GM12878 (cell line): ENCODE measurements around the gene MYO1D. TPM values are rescaled to one million over a fixed set of nuclear protein-coding genes. Genes with fewer than 3 reads are reported as not detected.
A peak's percentile ranks its signal among the peaks of the same experiment; 100 is the strongest.

Experiments
- ATAC-seq: fragments of 200-7000 bp; cut with Tn5 transposase; 3 replicates; pipeline ENCODE4 v1.9.1; 2020; ENCODE audit warnings: mild to moderate bottlenecking, moderate library complexity
- BruUV-seq: library from RNA; stranded (reverse); fragments of 400-500 nt; replicated peaks from 2 replicates; lab custom pipeline; 2021; lab: Mats Ljungman, UMichigan
- CTCF ChIA-PET: fragments of 300-600 bp; sonication (Branson Sonifier 250); formaldehyde crosslinking; extraction: SDS; loops from one replicate; lab custom pipeline; 2021; ENCODE audit warnings: inconsistent platforms; lab: Yijun Ruan, JAX
- POLR2A ChIA-PET: fragments of 350-600 bp; formaldehyde crosslinking; extraction: SDS; loops from one replicate; lab custom pipeline; 2021; ENCODE audit warnings: inconsistent platforms; lab: Charles Lee
- RAD21 ChIA-PET: fragments of 300-600 bp; sonication (Branson Sonifier 250); formaldehyde crosslinking; loops from one replicate; lab custom pipeline; 2023; ENCODE audit warnings: antibody characterized with exemption; ENCODE audit not compliant: unreplicated experiment; lab: Charles Lee
- SMC1A ChIA-PET: fragments of 300-600 bp; sonication (Branson Sonifier 250); formaldehyde crosslinking; loops from one replicate; lab custom pipeline; 2023; ENCODE audit not compliant: unreplicated experiment, uncharacterized antibody; lab: Charles Lee
- DNase-seq: peaks from one replicate; pipeline ENCODE4 v3.0.0-alpha.2; 2011; ENCODE audit warnings: low read depth, low spot score
- FAIRE-seq: peaks from 3 replicates; lab custom pipeline; 2011; peaks lifted over from hg19 to GRCh38; lab: Jason Lieb, UNC
- H2AFZ ChIP-seq: 2 replicates; pipeline ENCODE4 v1.6.0; 2011; ENCODE audit warnings: low read depth, low read length, control low read depth; ENCODE audit not compliant: control insufficient read depth
- H3K27ac ChIP-seq: 2 replicates; pipeline ENCODE4 v1.5.1; 2011; ENCODE audit warnings: control low read depth; ENCODE audit not compliant: control insufficient read depth, insufficient read depth
- H3K27me3 ChIP-seq, 2 experiments: replicated peaks in 1 of 2; 2 replicates each; pipeline versions ENCODE4 v1.6.0 to v1.6.1; 2011; ENCODE audit warnings: low read length in 1 of 2; ENCODE audit not compliant: control insufficient read depth in 2 of 2, insufficient read depth in 2 of 2
- H3K36me3 ChIP-seq, 2 experiments: 2 replicates each; pipeline ENCODE4 v1.5.1; 2011; ENCODE audit warnings: low read length in 1 of 2; ENCODE audit not compliant: control insufficient read depth in 2 of 2, insufficient read depth in 2 of 2
- H3K4me1 ChIP-seq: 2 replicates; pipeline ENCODE4 v1.6.1; 2011; ENCODE audit warnings: mild to moderate bottlenecking, low read length, moderate library complexity, mixed read lengths; ENCODE audit not compliant: control insufficient read depth, insufficient read depth
- H3K4me2 ChIP-seq: 2 replicates; pipeline ENCODE4 v1.6.0; 2011; ENCODE audit warnings: control low read depth; ENCODE audit not compliant: control insufficient read depth, insufficient read depth
- H3K4me3 ChIP-seq: fragments of 200-600 bp; sonication (generic); 2 replicates; pipeline ENCODE4 v1.5.1; 2016
- H3K79me2 ChIP-seq: 2 replicates; pipeline ENCODE4 v1.6.0; 2011; ENCODE audit warnings: low read length; ENCODE audit not compliant: control insufficient read depth, insufficient read depth
- H3K9ac ChIP-seq: 2 replicates; pipeline ENCODE4 v1.8.0; 2011; ENCODE audit warnings: low read length, control low read depth, mixed read lengths; ENCODE audit not compliant: control insufficient read depth, insufficient read depth
- H3K9me3 ChIP-seq: replicated peaks from 3 replicates; pipeline ENCODE4 v1.5.1; 2011; ENCODE audit warnings: mild to moderate bottlenecking, low read length; ENCODE audit not compliant: control insufficient read depth, insufficient read depth
- H4K20me1 ChIP-seq: 2 replicates; pipeline ENCODE4 v1.6.0; 2011; ENCODE audit not compliant: control insufficient read depth, insufficient read depth
- BHLHE40 ChIP-seq, 2 experiments: fragments of 450-650 bp in 1 of 2; IDR thresholded peaks; 2 replicates each; pipeline ENCODE4 v1.6.1; 2011 to 2017; ENCODE audit warnings: low read depth in 2 of 2, borderline replicate concordance in 1 of 2, improper control_type of control experiment in 1 of 2, low read length in 1 of 2, mild to moderate bottlenecking in 1 of 2
- POU2F2 ChIP-seq: IDR thresholded peaks from 3 replicates; pipeline ENCODE4 v1.6.1; 2011; ENCODE audit warnings: low read depth, mild to moderate bottlenecking, low read length, borderline replicate concordance
- STAT3 ChIP-seq: IDR thresholded peaks from 2 replicates; pipeline ENCODE4 v1.6.1; 2011; ENCODE audit warnings: low read depth, low read length, improper control_type of control experiment
- ZNF592 ChIP-seq: fragments of 450-650 bp; IDR thresholded peaks from 2 replicates; pipeline ENCODE4 v1.6.1; 2017; ENCODE audit warnings: mild to moderate bottlenecking, moderate library complexity
- WGBS: methylation state at CpG from one replicate; pipeline ENCODE4 v1.1.6; 2016; ENCODE audit warnings: low lambda C conversion rate; ENCODE audit not compliant: insufficient replicate concordance, insufficient coverage; ENCODE audit errors: missing lambda C conversion rate; 5-methylcytosine and 5-hydroxymethylcytosine counted together
- in situ Hi-C: fragments of 300-500 bp; cut with MboI; formaldehyde crosslinking; loops from 9 replicates; pipeline ENCODE4 v1.14.3; 2018; ENCODE audit warnings: mixed read lengths
- intact Hi-C: fragments of 100-400 bp; cut with micrococcal nuclease; formaldehyde crosslinking; loops from one replicate; pipeline ENCODE4 v1.14.2; 2022; ENCODE audit not compliant: unreplicated experiment
- polyA plus RNA-seq, 11 experiments: library from polyadenylated mRNA; depleted of rRNA in 4 of 11; unstranded in 6 of 11; stranded (reverse) in 5 of 11; fragments of >200 nt; fragmentation: Nextera tagmentation in 4 of 11; fragmentation: Illumina TruSeq in 1 of 11; extraction: Ambion mirVana in 4 of 11; extraction: Trizol in 1 of 11; gene quantifications; 1 replicate in 1 of 11; 2 replicates in 10 of 11; pipeline versions ENCODE4 v1.2.1 to v1.2.3, GENCODE V29; 2011 to 2016; ENCODE audit warnings: inconsistent platforms in 2 of 11, missing spikeins in 2 of 11, low read depth in 1 of 11
- total RNA-seq, 4 experiments: library from RNA; depleted of rRNA in 3 of 4; stranded (reverse); fragments of >200 nt in 3 of 4; fragmentation: Illumina TruSeq in 1 of 4; extraction: Trizol in 1 of 4; gene quantifications; 2 replicates each; pipeline versions ENCODE4 v1.2.1 to v1.2.3, GENCODE V29; 2013 to 2021
- TF ChIP-seq, protein P1 (sequence below): fragments of 450-650 bp; IDR thresholded peaks from 2 replicates; pipeline ENCODE4 v1.6.1; 2017; ENCODE audit warnings: low read depth, mild to moderate bottlenecking, moderate library complexity

MYO1D gene
- total and polyA plus RNA-seq, 10 of the 15 experiments (the other 5 are each of a cell fraction or from before 2014, with no cell fraction given) = 1.8 to 37.7 (median 25.4) TPM

DNA sequence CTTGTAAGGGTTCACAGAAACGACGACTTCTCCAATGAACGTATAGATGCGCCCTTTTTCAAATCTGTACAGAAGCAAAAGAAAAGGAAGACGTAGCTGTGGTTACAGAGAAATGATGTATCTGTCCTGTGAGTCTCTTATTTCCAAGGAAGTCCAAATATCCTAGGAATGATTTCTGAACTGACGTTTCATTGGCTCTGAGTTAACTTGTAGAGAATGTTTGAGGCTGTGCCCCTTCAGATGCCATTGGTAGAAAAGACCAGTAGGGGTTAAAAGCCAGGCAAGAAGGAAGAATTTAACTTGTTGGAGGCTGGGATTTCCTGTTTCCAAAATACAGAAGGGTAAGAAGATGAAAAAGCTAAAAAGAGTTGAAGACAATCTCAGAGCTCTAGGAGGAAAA is 96.2 kb downstream of the MYO1D start:
- Histone ChIP-seq H3K4me2 (no peak overlapping the region), H3K9me3 (no peaks in the 10 kb centered on the region), H3K27me3 (no peaks in the 10 kb centered on the region), H3K36me3 (no peaks in the 10 kb centered on the region), H3K9ac (no peak overlapping the region), H3K4me1 (peaks cover 3% of the 10 kb centered on the region), H3K79me2 (no peaks in the 10 kb centered on the region), H3K4me3 (no peak overlapping the region), H3K27ac (no peak overlapping the region), H2AFZ (no peak overlapping the region), H4K20me1 (no peaks in the 10 kb centered on the region)
- POLR2A ChIA-PET = interaction anchor here (0.8 kb wide), 1 partner anchor 9 kb away, joined by 3 read pairs; no protein-coding TSS in a partner anchor
- ATAC-seq = no peak
- 84% methylated on average over 6 of the region's 6 CpGs for WGBS
- FAIRE-seq = peak; percentile 27
- in situ Hi-C loops (loop anchor here (5.0 to 10.0 kb wide), 3 partner anchors 102 to 157 kb away; no protein-coding TSS in a partner anchor), intact Hi-C loops (loop anchor here (5.0 kb wide), 2 partner anchors 47 to 217 kb away; no protein-coding TSS in a partner anchor)
- no TSS peak for BruUV-seq
- RAD21 ChIA-PET = interaction anchor here (3.5 to 4.1 kb wide), 2 partner anchors 97 to 156 kb away, joined by 37 to 183 read pairs; partner anchors contain the start of gene MYO1D
- no peak for TF ChIP-seq POU2F2
- DNase-seq = no peak
- CTCF ChIA-PET = interaction anchor here (1.0 to 8.2 kb wide), 10 partner anchors 9 to 297 kb away, joined by 3 to 335 read pairs (median 16); partner anchors contain the start of gene MYO1D
- SMC1A ChIA-PET = interaction anchor here (0.7 to 7.8 kb wide), 9 partner anchors 10 to 297 kb away, joined by 3 to 248 read pairs (median 14); partner anchors contain the start of gene MYO1D

DNA sequence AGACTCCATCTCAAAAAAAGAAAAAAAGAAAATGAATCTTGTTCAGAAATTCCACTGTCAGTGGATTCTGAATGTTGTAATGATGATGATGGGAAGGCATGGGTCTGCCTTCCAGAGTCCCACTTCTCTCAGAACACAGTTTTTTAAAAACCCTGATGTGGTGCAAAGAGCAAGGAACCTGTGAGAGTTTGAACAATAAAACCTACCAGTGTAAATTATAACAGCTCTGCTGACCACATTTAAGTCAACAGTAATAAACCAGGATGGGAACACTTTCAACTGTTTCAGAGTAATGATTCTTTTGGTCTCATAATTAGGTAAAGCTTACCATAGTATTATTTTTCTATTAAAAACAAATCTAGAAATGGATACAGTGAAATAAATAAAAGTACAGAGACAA is 99.0 kb downstream of the MYO1D start:
- ChIA-PET RAD21 (interaction anchor here (1.0 to 2.2 kb wide), 5 partner anchors 9 to 294 kb away, joined by 3 to 8 read pairs (median 4); partner anchors contain the start of gene MYO1D), SMC1A (interaction anchor here (0.8 to 7.8 kb wide), 10 partner anchors 10 to 294 kb away, joined by 3 to 248 read pairs (median 4); partner anchors contain the start of gene MYO1D), POLR2A (no interaction called here), CTCF (interaction anchor here (0.5 to 8.2 kb wide), 10 partner anchors 8 to 315 kb away, joined by 3 to 335 read pairs (median 6); partner anchors contain the start of gene MYO1D)
- intact Hi-C loops = no loop called here
- no peaks in the 10 kb centered on the region for H3K36me3 ChIP-seq
- no peak overlapping the region for H3K27ac ChIP-seq
- no TSS peak for BruUV-seq
- no peak overlapping the region for H3K4me3 ChIP-seq
- DNase-seq (no peak), FAIRE-seq (no peak), ATAC-seq (no peak)
- H3K27me3 ChIP-seq = no peaks in the 10 kb centered on the region
- in situ Hi-C loops = no loop called here
- no peak overlapping the region for H3K9ac ChIP-seq
- H3K9me3 ChIP-seq = no peaks in the 10 kb centered on the region
- no peak overlapping the region for H3K4me2 ChIP-seq
- no peaks in the 10 kb centered on the region for H4K20me1 ChIP-seq
- H3K4me1 ChIP-seq = no peaks in the 10 kb centered on the region
- H2AFZ ChIP-seq = no peak overlapping the region
- H3K79me2 ChIP-seq = no peaks in the 10 kb centered on the region
- TF ChIP-seq BHLHE40 (IDR thresholded peaks at IDR 0.05; ENCODE audit: borderline replicate concordance in 1 of 2, low read depth in 2 of 2, low read length in 1 of 2) (no peak), ZNF592 (no peak), STAT3 (no peak)
- TF ChIP-seq, protein P1, sequence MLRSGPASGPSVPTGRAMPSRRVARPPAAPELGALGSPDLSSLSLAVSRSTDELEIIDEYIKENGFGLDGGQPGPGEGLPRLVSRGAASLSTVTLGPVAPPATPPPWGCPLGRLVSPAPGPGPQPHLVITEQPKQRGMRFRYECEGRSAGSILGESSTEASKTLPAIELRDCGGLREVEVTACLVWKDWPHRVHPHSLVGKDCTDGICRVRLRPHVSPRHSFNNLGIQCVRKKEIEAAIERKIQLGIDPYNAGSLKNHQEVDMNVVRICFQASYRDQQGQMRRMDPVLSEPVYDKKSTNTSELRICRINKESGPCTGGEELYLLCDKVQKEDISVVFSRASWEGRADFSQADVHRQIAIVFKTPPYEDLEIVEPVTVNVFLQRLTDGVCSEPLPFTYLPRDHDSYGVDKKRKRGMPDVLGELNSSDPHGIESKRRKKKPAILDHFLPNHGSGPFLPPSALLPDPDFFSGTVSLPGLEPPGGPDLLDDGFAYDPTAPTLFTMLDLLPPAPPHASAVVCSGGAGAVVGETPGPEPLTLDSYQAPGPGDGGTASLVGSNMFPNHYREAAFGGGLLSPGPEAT = no peak
